Right hindlimb (tissue), 1 donor: ENCODE data around the gene DNM2.

ENCODE experiments used
- DNase-seq: peaks from one replicate; pipeline ENCODE4 v3.0.0-alpha.2; 2018

The DNM2 gene

DNA sequence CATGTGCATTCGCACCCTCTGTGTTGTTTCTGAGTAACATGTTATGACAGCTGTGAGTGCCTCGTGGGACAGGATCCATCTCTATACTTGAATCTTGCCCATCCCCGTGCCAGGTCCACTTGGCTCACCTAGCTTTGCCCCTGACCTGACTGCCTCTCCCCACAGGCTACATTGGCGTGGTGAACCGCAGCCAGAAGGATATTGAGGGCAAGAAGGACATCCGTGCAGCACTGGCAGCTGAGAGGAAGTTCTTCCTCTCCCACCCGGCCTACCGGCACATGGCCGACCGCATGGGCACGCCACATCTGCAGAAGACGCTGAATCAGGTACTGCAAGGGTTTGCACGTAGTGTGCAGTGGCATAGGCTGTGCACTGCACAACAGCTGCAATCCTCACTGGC lies 64.9 kb downstream of the DNM2 start:
- no peak for DNase-seq

- no peak for DNase-seq
Observed at GRCh38 chr19:10784257-10784656, 66.4 kb downstream of the DNM2 start.

DNA sequence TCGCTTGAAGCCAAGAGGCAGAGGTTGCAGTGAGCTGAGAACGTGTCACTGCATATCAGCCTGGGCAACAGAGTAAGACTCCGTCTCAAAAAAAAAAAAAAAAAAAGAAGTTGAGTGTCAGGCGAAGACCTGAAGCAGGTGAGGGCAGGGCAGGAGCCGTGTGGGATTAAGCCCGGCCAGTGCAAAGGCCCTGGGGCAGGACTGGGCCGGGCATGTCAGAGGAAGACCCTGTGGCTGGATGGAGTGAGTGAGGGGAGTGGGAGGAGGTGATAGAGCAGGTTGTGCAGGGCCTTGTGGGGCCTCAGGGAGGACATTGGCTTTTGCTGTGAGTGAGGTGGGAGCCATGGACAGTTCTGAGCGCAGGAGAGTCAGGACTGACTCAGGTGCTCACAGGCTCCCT lies 70.3 kb downstream of the DNM2 start:
- no peak for DNase-seq

DNA sequence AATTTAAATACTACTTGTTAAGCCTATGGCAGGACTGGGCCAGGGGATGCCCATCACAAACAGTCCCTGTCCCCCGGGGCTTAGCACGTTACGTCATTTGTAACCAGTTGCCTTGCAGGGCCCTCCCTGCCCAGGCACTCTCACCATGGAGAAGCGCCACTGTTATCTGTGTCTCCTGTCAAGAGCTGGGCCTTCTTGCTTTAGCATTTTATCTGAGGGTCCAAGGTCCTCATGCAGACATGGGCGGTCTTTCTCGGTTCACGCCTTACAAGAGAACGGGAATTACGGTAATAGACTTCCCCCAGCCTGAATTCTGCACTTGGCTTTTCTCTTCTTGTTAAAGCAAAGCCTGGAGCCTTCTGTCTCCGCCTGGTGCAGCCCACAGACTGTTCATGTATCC lies 72.0 kb downstream of the DNM2 start:
- no peak for DNase-seq

DNA sequence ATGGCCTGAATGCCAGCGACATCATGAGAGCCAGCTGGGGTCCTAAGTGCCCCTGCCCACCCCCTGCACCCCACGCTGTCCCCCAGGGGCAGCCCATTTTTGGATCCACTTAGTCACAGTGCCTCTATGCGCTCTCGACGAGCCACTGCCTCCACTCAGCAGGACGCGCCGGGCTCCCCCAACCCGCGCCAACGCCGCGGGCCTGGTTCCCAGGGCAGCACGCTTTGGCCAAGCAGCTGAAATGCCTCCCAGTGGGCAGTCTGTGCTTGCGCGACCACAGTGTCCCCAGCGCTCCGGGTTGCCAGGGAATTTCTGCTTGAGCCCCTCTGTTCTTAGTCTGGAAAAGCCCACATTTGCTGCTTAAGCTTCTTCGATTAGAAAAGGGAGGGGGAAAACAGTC lies 78.8 kb downstream of the DNM2 start:
- DNase-seq, result no peak

GRCh38 chr19:10797078-10797477 lies 79.2 kb downstream of the DNM2 start:
- DNase-seq, result no peak

- no peak for DNase-seq
Observed at GRCh38 chr19:10797541-10798256, 79.8 kb downstream of the DNM2 start.

GRCh38 chr19:10800488-10800887 lies 82.6 kb downstream of the DNM2 start:
- DNase-seq, result no peak

DNA sequence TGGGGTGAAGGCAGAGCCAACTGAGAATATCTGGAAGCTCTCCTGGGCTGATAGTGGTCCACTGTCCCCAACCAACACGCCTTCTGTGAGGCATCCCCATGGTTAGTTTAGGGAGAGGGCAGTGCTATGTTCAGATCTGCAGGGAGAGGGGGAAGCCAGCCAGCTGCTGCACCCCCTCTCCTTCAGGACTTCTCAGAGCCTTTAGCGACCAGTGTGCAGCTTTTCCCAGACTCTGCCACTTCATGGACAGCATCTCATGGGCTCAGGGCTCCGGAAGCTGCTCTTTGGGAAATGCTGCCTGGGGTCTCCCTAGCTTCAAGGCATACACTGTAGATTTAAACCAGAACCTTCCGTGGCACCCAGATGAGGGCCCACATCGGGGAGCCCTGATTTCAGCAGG lies 84.6 kb downstream of the DNM2 start:
- no peak for DNase-seq

- no peak for DNase-seq
Observed at GRCh38 chr19:10803252-10803651, 85.4 kb downstream of the DNM2 start.

DNA sequence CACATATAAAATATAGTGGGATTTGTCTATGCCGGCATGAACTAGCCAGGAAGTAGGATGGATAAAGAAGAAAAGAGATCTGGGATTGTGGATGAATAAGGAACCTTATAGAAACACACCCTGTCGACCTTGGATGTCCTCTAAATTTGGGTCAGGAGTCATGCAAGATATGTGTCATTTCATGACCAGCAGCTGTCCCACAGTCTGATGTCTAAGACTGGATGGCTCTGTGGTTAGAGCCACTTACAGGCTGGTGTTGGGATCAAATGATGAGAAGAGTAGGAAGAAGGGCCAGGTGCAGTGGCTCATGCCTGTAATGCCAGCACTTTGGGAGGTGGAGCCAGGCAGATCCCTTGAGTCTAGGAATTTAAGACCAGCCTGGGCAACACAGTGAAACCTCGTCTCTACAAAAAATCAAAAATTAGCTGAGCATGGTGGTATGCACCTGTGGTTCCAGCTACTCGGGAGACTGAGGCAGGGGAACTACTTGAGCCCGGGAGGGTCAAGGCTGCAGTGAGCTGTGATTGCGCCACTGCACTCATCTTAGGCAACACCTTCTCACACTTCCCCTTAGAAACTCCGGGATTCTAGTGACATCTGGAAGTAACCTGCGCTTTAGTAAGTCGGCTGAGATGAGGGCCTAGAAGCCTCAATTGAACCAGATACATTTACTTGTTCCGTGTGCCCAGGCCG lies 87.3 kb downstream of the DNM2 start:
- no peak for DNase-seq

DNA sequence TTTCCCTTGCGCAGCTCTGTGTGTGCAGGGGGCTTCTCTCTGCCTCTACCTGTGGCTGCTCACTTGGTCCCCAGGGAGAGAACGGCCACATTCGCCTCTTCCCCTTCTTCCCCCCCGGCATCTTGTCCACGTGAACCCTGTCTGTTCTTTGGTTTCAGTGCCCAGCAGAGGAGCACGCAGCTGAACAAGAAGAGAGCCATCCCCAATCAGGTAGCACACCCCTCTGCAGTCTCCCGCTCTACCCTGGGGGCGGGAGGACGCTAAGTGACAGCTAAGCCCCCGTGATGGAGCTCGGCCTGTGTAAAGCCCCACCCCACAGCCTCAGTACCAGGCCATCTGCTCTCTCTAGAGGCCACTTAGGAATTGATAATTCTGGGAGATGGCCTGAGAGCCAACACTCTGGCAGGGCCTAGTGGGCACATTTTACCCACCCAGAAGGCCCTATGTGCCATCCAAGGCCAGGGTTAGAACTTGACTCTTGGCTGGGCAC lies 87.9 kb downstream of the DNM2 start:
- DNase-seq, result no peak

DNA sequence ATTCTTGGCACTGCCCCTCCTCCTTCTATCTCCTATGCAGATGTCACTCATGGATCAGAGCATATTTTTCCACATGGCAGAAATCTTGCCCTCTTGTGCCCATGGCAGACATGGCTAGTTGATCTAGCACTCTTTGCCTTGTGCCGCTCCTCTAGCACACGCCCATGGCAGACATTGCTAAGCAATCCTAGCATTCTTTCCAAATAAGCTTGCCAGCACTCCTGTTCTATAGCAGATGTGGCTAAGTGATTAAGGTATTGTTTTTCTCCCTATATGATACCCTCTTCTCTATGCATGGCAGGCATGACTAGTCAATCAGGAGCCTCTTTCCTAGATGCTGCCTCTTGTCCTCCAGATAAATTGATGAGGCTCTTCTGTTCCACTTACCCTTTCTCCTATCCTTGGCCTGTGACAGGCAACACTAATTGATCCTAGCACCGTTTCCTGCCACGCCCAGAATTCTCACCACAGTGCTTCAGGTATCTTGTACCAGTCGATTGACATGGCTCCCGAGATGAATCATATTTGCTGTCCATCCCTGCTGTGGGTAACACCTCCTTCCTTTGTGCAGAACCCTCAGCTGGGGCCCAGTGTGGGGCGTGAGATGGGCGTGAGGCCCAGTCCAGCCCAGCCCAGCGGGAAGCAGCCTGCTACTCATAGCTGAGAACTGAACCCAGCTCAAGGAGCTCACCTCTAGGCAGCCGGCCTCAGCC lies 91.2 kb downstream of the DNM2 start:
- no peak for DNase-seq

GRCh38 chr19:10809651-10810285 lies 91.9 kb downstream of the DNM2 start:
- DNase-seq, result no peak

- DNase-seq, result no peak
Observed at GRCh38 chr19:10811391-10812111, 93.7 kb downstream of the DNM2 start.

- DNase-seq, result no peak
Observed at GRCh38 chr19:10812196-10812595, 94.3 kb downstream of the DNM2 start.

DNA sequence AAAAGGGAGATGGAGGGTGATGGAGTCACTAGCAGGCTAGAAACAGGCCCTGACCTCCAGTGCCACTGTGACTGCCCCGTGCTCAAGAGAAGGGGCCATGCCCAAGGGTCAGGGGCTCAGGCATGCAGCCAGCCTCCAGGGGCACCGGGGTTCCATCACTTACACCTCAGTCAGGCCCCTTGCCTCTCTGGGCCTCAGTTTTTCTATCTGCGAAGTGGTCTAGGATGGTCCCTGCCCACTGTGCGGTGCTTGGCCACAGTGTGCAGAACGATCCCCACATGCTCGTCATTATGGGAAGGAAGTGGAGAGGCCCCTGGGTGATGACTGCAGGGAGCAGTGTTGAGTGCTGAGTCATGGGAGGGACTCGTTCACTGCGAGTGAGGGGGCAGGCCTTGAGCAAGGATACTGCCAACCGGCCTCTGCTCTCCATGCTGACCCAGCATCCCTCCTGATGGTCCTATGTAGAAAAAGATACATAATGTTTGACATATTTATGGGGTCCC lies 95.1 kb downstream of the DNM2 start:
- no peak for DNase-seq

DNA sequence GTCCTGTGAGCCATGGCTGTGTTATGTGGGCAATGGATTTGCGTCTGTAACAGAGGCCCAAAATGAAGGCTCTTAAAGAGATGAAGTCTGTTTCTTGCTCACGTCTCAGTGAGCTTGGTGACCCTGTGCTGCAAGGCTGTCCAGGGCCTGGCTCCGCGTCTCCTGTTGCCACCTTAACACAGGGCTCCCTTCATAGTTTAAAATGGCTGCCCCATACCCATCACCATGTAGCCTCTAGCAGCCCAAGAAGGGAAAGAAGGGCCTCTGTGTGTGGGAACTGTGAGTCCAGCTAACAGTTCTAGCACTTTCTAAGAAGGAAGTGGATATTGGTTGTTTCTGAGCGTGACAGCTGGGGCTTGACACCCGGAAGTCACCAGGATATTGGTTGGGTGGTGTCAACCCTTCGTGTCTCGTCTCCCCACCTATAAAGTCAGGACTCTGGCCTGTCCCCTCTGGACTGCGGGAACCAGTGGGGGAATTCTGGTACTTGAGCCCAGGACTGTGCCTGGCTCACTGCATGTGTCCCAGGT lies 97.2 kb downstream of the DNM2 start:
- no peak for DNase-seq

- DNase-seq, result no peak
Observed at GRCh38 chr19:10815969-10816644, 98.2 kb downstream of the DNM2 start.

GRCh38 chr19:10816691-10817090 lies 98.8 kb downstream of the DNM2 start:
- DNase-seq, result no peak

- peak; percentile 93 for DNase-seq
Observed at GRCh38 chr19:10817291-10818038, 99.6 kb downstream of the DNM2 start.
